Esophagus mucosa (tissue), 1 donor: Measurements from ENCODE around the gene TAMM41. TPM values are rescaled to one million over a fixed set of nuclear protein-coding genes. Genes with fewer than 3 reads are reported as not detected.
"Not testable (repeated sequence)": the region's sequence is repeated elsewhere in the genome, so short reads cannot be mapped to it uniquely, and the experiment has no call there.

Experiments
- ATAC-seq: fragments of 200-7000 bp; cut with Tn5 transposase; one replicate; pipeline ENCODE4 v1.9.1; 2020
- total RNA-seq: library from RNA; stranded (reverse); gene quantifications from one replicate; pipeline ENCODE4 v1.2.4, GENCODE V29; 2023
- donor health status: DM: yes; HTN: yes; CAD: no.

The TAMM41 gene
- total RNA-seq, 1 donor from 2014 or later = 13.6 TPM

DNA sequence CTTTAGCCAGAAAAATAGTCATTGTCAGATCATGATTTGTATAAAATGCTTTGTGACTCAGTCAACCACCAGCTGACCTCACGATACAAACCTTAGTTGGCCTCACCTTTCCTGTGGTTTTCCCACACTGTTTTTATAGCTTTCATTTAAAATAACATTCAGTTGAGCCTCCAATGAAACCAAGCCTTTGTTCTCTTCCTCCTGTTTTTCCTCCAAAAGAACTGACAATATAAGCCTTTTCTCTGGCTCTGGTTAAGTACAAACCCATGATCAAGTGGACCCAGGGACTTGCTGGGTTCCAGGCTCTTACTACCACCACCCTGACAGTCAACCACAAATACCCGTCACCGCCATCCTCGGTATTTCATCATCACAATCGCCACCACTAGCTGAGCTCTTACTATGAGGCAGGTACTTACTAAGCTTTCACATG lies 81.7 kb downstream of the TAMM41 start:
- ATAC-seq = no peak

DNA sequence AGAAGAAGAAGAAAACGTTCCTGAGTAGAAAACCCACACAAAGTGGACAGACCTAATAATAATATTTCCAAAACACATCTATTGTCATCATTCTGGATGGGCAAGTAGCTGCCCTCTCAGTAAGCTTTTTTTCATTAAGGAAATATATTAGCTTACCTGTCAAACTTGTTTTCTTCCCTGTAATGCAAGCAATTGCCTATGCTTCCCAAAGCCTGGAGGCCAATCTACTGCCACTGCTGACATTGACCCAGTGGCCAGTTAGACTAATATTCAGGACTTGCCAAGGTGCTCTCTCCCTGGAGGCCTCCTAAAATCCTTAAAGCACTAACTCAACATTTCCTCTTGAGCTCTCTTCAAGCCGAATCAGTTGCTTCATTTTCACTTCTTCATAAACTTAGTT lies 86.7 kb downstream of the TAMM41 start:
- no peak for ATAC-seq

DNA sequence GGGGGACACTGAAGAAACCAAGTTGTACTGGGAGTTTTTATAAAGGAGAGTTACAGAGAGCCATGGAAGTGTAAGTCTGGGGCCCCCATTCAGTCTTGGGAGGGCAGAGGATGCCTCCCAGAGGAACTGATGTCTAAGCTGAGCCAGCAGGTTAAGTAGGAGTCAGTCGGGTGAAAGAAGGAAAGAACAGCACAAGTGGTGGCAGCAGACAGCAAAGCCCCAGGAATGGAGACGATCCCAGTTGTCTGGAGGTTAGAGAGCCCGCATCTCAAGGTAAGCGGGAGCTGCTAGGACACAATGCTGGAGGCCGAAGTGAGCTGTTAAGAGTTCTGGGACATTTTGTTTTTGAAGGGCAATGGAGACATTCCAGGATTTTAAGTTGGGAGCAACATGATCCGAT lies 88.8 kb downstream of the TAMM41 start:
- no peak for ATAC-seq

DNA sequence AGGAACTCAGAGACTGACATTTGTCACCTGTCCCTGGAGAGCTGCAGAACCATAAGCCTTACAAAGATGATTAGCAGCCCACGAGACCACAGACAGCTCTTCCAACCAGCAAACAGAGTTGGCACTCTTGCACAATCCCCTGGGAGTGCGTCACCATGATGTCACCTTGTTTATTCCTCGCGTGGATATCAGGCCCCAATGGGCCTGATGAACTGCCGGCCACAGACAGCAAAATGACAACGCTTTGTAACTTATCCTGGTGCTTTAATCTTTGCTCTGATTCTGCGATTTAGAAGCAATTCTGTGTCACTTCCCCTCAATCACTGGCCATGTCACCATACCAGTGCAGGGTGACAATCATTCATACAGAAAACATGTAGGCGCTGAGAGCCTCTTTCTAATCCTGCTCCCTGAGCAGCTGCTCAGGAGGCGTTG lies 89.2 kb downstream of the TAMM41 start:
- peak; percentile 23 for ATAC-seq

DNA sequence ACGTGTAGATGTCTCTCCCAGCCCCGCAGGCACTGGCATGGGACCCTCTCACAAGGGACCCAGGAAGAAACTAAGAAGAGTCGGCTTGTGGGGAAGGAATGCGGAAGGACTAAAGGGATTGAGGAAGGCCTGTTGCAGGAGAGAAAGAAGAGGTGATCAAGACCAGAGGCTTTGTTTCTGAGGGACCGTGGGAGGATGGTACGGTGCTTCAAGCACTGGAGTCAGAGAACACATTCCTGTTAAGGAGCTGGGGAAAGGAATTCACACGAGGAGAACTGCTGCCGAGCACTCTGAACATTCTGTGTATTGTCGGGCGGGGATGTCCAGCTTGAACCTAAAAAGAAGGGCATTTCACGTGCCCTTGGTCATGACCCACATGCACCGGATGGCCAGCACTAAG lies 91.4 kb downstream of the TAMM41 start:
- no peak for ATAC-seq

DNA sequence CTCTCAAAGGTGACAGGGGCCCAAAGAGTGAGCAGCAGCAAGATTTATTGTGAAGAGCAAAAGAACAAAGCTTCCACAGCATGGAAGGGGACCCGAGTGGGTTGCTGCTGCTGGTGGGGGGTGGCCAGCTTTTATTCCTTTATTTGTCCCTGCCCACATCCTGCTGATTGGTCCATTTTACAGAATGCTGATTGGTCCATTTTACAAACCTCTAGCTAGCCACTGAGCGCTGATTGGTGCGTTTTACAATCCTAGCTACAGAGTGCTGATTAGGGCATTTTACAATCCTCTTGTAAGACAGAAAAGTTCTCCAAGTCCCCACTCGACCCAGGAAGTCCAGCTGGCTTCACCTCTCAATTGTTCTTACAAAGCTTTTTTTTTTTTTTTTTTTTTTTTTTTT lies 94.4 kb downstream of the TAMM41 start:
- ATAC-seq = not testable (repeated sequence)

DNA sequence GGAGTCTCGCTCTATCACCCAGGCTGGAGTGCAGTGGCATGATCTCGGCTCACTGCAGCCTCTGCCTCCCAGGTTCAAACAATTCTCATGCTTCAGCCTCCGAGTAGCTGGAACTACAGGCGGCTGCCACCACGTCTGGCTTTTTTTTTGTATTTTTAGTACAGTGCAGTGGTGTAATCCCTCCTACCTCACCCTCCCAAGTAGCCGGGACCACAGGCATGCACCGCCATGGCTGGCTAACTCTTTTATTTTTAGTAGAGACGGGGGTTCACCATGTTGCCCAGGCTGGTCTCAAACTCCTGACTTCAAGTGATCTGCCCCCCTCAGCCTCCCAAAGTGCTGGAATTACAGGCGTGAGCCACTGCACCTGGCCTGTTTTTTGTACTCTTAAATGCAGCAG lies 98.4 kb downstream of the TAMM41 start:
- ATAC-seq = not testable (repeated sequence)

Other genes with a start within 250 kb of the TAMM41 start
- gene VGLL4, start 203.0 kb downstream of the TAMM41 start, total RNA-seq = 36.3 TPM
- gene SYN2, start 157.5 kb upstream of the TAMM41 start, total RNA-seq = 0.24 TPM